Activated naive CD8-positive, alpha-beta T cell treated with anti-CD3 and anti-CD28 coated beads, Interleukin-2, amount 50 U/mL, for 16 hours (primary cell): ENCODE measurements around the gene FAM3C.

ENCODE experiments used
- DNase-seq: peaks from one replicate; pipeline ENCODE4 v3.0.0-alpha.2; 2020; ENCODE audit warnings: low read depth, low spot score

Gene FAM3C

GRCh38 chr7:121410829-121411596 lies 14.9 kb upstream of the FAM3C start:
- no peak for DNase-seq

DNA sequence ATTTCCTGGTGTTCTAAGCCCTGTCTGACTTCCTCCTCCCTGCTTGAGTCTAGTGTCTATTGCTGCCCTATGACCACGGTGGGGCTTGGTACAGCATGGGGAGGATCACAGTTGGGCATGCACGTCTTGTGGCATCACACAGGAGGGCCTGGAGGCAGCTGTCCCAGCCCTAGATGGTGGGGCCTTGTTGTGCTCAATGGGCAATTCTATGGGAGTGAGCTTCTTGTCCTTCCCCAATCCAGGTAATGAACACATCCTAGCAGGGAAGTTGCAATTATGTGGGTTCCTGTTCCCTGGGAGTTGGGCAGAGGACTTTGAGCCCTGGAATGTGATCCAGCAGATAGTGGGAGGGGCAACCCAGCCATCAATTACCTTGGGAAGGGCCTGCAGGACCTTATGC lies 10.8 kb upstream of the FAM3C start:
- no peak for DNase-seq

GRCh38 chr7:121406461-121406860 lies 10.4 kb upstream of the FAM3C start:
- no peak for DNase-seq

DNA sequence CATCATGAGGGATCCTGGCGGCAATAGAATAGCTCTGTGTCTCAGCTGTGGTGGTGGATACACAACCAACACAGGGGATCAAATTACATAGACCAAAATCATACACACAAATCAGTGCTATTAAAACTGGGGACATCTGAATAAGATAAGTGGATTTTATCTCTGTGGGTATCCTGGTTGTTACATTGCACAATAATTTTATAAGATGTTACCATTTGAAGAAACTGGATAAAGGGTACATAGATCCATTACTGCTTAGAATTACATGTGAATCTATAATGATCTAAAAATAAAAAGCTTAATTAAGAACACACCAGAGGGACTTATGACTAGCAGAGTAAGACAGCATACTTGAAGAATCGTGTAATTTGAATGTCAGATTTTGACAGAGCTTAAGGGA lies 8.2 kb upstream of the FAM3C start:
- no peak for DNase-seq

DNA sequence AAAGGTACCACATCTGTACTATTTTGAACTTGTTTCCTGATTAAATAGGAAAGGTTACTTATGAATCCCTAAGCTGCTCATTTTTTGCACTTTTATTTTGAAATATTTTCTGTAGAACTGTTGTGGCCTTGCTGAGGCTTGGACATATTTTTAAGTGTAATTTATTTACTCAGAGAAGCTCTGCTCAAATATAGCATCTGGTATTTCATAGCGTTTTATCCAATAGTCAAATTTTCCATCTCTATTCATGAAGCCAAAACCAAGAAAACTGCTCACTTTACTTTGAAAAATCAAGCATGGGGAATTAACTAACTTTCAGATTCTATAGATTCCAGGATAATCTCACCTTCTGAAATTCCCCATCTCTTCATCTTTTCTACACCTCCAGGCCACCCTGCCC lies 6.6 kb upstream of the FAM3C start:
- no peak for DNase-seq

DNA sequence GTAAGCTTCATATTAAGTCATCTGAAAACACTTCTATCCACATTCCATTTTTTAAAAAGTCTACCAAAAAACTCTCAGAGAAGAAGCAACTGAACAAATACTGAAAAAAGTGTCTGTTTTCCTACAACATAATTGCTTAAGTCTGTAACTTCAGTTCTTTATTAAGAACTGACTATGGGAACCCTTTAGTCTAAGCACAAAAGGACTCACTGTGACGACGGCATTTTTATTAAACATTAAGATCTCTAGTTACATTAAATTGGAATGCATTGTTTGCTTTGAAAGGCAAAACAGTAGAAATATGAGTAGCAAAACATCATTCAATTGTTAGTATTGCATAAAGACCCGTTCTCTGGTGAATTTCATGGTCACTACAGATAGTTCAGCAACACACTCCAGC lies 5.8 kb upstream of the FAM3C start:
- no peak for DNase-seq

DNA sequence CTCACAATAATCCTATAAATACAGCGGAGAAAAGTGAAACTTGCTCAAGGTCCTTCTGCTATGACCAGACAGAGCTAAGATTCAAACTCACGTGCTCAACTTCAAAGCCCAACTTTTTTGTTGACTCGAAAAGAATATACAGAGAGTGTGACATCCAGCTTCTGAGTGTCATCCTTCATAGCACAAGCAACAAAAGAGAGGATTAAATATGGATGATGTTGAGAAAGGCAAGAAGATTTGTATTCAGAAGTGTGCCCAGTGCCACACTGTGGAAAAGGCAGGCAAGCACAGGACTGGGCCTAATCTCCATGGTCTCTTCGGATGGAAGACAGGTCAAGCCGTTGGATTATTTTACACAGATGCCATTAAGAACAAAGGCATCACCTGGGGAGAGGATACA lies 2.1 kb upstream of the FAM3C start:
- DNase-seq, result no peak

DNA sequence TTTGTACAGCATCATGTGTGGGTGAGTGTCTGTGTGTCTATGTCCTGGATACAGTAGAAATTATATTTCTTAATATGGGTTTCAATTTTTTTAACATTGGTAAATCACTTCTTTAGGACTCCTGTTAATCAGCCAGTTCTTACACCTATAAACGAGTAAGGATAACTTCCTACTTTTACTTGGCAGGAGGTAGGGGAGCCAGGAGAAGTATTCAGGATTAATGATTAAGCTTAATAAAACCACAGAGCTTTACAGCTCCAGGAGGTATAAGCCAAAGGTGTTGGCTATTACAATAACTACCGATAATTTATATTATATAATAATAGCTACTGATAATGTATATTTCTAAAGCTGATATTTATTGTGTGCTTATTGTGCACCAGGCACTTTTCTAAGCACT lies 1.7 kb upstream of the FAM3C start:
- DNase-seq, result no peak

- DNase-seq, result no peak
Measured at GRCh38 chr7:121397361-121397760, 1.3 kb upstream of the FAM3C start.

DNA sequence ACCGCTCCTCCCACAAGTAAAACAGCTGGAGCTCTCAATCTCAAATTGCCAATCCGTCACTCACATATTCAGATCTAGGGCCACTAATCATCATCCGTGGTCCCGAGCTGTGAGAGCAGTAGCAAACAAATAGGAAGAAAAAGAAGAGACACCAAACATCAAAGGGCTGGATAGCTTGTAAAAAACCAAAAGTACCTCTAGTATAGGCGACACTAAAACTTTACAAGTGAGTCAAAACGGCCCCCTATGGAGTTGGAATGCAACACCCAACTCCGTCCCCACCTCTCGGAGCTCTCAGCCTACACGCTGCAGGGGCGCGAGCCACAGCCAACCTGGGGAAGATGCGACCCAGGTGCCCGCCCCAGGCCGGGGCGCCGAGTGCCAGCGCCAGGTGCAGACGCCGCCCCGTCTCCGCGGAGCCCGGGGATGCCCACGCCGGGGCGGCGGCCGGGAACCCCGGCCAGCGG lies 581 bp downstream of the FAM3C start:
- DNase-seq, result peak; percentile 17

DNA sequence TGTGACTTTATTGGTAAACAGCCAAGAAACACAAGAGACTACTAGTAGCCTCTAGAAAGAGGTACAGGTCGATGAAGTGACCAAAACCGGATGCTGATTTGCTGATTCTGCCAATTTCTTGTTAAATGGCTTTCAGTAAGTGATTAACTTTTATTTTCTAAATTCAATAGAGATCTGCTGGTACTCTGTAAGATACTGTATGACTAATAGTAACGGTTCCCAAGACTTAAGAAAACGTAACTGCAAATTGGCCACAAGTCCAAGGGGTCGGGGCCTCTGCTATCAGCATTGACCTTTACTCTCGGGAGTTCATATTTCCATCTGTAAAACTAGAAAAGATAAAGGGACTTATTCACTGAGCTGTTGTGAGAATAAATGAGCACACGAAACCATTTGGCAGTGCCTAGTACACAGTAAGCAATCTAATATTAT lies 1.4 kb downstream of the FAM3C start:
- DNase-seq, result no peak

GRCh38 chr7:121393005-121393366 lies 3.1 kb downstream of the FAM3C start:
- DNase-seq, result no peak

DNA sequence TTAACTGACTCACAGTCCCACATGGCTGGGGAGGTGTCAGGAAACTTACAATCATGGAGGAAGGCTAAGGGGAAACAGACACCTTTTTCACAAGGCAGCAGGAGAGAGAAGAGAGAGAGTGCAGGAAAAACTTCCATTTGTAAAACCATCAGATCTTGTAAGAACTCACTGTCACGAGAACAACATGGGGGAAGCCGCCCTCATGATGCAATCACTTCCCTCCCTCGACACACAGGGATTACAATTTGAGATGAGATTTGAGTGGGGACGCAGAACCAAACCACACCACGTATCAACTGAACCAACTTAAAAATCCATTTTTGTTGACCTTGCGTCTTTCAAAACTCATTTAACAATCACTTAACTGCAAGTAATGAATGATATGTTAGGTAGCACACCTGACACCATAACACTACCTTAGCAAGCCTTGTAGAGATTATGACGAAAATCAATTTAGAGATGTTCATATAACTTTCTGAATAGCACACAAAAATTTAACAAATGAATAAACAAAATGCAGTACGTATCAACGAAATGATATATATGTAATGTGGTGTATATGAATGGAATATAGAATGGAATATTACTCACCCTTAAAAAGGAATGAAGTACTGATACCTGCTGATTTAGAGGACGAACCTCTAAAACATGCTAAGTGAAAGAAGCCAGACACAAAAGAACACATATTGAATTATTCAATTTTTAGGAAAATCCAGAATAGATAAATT lies 3.7 kb downstream of the FAM3C start:
- DNase-seq, result no peak

GRCh38 chr7:121391686-121392085 lies 4.4 kb downstream of the FAM3C start:
- DNase-seq, result no peak

GRCh38 chr7:121390617-121391016 lies 5.5 kb downstream of the FAM3C start:
- no peak for DNase-seq

DNA sequence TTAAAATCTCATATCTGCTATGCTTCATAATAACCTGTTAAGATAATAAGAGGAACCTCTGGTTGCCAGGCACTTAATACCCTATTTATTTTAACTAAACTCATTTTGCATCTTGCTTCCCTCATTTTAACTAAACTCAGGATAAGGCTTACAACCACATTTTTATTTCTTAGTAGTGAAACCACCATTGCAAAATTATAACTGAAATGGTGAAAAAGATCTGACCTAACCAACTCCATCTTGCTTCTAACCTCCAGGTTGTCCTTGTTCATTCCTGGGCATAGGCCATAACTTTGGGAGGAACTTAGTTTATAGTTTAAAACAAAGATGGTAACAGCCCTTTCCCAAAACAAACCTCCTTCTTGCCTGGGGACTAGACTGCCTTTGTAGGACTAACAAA lies 6.0 kb downstream of the FAM3C start:
- DNase-seq, result no peak

DNA sequence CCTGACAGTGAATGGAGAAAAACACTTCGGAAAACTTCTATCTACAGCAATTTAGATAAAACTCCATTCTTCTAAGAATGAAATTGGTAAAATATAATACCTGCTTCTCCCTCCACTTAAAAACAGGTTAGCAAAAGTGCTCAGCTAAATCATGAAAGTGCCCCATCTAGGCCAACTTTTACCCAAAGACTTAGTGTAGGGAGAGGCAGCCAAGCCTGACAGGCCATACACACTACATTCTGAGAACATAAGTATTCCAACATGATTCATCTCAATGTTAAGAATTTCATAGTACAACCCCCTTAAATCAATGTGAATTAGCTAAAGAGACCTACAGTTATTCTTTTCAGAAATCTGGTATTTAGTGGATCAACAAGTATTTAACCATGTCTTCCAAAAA lies 7.2 kb downstream of the FAM3C start:
- no peak for DNase-seq

GRCh38 chr7:121385800-121386179 lies 10.3 kb downstream of the FAM3C start:
- no peak for DNase-seq

DNA sequence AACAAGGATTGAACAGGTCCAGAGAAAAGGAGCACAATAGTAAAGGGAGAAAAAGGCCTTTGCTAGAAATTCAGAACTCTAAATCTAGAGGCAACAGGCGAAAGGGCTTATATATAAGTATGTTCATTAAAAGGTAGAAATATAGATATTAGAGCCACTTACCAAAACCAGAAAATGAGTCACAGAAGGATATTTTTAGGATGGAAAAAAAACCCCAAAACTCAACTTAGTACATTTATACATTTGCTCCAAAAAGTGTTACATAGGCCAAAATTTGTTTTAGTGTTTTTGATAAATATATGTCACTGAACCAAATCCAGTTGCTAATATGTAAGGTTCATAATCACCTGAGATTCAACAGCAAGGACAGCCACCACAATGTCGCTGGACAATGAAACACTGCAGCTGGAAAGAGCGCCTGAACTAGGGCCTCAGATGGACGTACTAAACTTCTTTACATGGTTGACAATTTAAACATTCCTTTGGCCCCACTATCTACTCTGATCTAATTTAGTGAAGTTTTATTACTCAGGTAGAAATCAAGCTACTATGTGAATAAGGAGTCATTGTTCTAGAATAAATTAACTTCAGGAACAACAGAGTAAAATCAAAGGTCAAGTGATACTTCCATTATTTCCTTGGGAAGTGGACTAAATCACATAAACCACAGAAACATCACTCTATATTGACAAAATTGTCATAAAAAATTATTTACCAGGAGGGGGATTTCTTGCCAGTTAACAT lies 10.9 kb downstream of the FAM3C start:
- no peak for DNase-seq

DNA sequence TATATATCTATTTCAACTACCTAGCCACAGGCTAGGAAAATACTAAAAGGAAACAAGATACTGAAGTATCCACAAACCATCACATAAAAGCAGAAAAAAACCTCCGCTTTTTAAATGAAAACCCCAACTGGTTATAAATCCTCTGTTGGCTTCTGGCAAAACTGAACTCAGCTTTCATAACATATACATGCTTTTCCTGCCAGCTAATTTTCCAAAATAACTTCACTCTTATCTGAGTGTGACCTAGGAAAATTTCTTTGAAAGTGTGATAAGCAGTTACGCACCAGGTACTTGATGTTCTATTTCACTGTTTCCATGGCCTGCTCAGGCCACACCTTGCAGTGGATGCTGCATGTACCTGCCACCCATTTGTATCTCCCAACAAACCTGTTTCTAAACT lies 11.8 kb downstream of the FAM3C start:
- DNase-seq, result no peak

- no peak for DNase-seq
Measured at GRCh38 chr7:121383235-121383910, 12.7 kb downstream of the FAM3C start.

DNA sequence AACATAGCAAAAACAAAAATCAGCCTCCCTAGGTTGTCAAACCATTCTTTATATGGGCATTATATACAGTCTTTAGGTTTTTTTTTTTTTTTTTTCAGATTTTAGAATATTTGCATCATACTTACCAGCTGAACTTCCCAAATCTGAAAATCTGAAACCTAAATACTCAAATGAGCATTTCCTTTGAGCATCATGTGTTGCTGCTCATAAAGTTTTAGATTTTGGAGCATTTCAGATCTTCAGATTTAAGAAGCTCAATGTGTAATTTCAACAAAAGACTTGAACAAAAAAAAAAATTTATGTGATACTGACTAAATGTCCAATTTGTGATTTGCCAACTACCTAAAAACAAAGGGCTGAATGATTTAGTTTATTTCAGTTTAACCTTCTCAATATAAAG lies 13.6 kb downstream of the FAM3C start:
- DNase-seq, result no peak
